Fibroblast of pulmonary artery (primary cell): ENCODE results near the gene VPS8.

ENCODE experiments used
- DNase-seq: peaks from one replicate; pipeline ENCODE4 v3.0.0-alpha.2; 2010; ENCODE audit warnings: low read depth
- H3K4me3 ChIP-seq: replicated peaks from 2 replicates; pipeline ENCODE4 v1.5.1; 2011; ENCODE audit warnings: low read depth, mild to moderate bottlenecking, control low read depth, low read length, moderate library complexity
- CTCF ChIP-seq: IDR thresholded peaks from 2 replicates; pipeline ENCODE4 v1.5.1; 2011; ENCODE audit warnings: mild to moderate bottlenecking, control low read depth, low read length, inconsistent platforms; ENCODE audit errors: missing control alignments

Gene VPS8

GRCh38 chr3:184776916-184777315 is 35.0 kb upstream of the VPS8 start:
- H3K4me3 ChIP-seq, result no peak overlapping the region
- no peak for TF ChIP-seq CTCF
- no peak for DNase-seq

- no peak overlapping the region for H3K4me3 ChIP-seq
- peak; percentile 97 for DNase-seq
- peak; percentile 75 for TF ChIP-seq CTCF
These were observed 34.2 kb upstream of the VPS8 start for GRCh38 chr3:184777566-184778356.

- TF ChIP-seq CTCF, result no peak
- DNase-seq, result no peak
- H3K4me3 ChIP-seq, result no peak overlapping the region
These were observed 33.3 kb upstream of the VPS8 start for GRCh38 chr3:184778426-184779332.

GRCh38 chr3:184780981-184781515 is 30.9 kb upstream of the VPS8 start:
- H3K4me3 ChIP-seq, result no peak overlapping the region
- no peak for TF ChIP-seq CTCF
- DNase-seq, result no peak

GRCh38 chr3:184781801-184782200 is 30.2 kb upstream of the VPS8 start:
- no peak for DNase-seq
- TF ChIP-seq CTCF, result no peak
- H3K4me3 ChIP-seq, result no peak overlapping the region

- no peak for TF ChIP-seq CTCF
- no peak overlapping the region for H3K4me3 ChIP-seq
- DNase-seq, result no peak
These were observed 28.6 kb upstream of the VPS8 start for GRCh38 chr3:184783319-184783718.
